NCI-H82 treated with DMSO at 0.1 percent for 48 hours (cell line): ENCODE measurements around the gene PLCH1.

ENCODE experiments used
- DNase-seq: peaks from one replicate; lab custom pipeline; 2025; ENCODE audit not compliant: unreplicated experiment; lab: John Stamatoyannopoulos, UW

The PLCH1 gene

DNA sequence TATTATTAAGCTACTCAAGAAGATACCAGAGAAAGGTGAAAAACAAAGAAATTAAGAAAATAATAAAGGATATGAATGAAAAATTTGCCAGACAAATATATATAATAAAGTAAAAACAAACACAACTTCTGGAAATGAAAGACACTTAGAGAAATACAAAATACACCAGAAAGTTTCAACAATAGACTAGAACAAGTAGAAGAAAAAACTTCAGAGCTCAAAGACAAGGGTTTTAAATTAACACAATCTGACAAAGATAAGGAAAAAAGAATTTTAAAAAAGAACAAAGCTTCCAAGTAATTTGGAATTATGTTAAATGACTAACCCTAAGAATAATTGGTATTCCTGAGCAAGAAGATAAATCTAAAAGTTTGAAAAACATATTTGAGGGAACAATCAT, 135.3 kb downstream of the PLCH1 start:
- no peak for DNase-seq

DNA sequence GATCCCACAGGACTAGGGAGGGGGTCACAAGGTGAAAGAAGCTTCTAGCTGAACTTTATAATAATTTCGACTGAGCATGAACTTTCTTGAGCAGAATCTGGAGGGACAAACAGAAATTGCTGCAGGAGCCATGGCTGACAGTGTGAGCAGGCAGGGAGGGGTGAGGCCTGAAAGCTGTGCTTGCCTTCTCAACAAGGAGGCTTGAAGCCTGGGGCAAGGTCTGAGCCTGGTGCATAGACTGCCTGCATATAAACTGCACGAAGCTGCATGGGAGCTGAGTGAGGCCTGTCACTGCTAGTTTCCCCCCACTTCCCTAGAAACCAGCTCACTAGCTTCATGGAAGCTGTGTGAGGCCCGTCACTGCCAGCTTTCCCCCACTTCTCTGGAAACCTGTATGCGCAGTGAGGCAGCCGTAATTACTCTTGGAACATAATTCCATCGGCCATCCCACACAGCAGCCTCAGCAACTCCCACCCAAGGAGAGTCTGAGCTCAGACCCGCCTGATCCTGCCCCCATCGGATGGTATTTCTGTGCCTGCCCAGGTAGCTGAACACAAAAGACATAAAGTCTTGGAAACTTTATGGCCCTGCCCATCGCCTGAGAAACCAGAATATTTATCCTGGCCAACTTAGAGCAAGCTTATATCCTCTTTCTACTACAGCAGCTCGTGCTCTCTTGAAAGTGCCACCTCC, 136.5 kb downstream of the PLCH1 start:
- no peak for DNase-seq

DNA sequence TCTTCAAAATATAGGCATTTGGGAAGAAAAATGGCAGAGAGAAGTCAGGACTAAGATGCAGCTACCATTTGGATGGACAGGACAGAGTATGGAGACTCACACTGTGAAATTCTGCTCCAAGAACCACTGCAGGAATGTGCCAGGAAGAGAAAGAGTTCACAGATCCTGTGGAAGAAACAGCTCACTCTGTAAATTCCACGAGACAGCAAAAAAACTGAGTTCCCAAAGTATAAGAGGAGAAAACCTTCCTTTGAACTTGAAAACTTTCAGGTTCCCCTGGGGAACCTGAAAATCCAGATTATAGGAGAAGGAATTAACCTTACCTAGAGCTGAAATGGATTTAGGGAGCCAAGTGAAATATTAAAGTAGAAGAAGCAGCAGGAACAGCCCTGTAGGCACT, 137.1 kb downstream of the PLCH1 start:
- no peak for DNase-seq

DNA sequence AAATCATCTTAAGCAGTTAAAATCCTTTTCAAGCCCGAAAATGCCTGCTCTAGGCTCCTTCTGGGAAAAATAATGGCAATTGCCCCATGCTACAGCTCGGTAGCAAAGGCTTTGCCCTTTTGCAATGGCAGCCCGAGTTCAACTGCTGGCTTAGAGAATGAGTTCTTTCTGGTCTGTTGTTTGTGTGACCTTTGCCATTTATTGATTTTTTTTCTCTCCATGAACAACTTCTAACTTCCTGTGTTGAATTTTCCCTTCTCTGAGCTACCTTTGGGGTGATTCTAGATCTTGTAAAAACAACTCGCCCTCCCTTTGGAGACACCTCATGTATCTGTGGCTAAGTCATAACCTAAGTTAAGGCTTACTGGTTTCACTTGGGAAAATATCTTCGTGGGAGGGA, 139.3 kb downstream of the PLCH1 start:
- DNase-seq = no peak

DNA sequence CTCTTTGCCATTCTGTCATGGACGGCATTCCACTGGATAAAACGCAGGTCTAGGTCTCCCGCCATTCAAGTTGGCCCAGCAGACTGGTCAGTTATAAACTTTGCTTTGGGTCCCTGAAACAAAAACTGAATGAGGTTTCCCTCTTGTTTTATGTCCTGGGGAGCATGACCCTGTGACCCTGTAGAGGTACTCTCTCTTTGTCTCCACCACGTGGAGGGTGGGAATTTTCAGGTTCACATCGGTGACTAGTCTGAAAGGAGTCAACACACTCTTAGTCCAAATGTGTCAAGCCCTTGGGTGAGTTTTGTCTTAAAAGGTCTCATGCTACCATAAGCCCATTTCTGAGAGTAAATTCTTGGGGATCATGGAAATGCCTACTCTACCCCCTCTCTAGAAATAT, 139.9 kb downstream of the PLCH1 start:
- DNase-seq = no peak

DNA sequence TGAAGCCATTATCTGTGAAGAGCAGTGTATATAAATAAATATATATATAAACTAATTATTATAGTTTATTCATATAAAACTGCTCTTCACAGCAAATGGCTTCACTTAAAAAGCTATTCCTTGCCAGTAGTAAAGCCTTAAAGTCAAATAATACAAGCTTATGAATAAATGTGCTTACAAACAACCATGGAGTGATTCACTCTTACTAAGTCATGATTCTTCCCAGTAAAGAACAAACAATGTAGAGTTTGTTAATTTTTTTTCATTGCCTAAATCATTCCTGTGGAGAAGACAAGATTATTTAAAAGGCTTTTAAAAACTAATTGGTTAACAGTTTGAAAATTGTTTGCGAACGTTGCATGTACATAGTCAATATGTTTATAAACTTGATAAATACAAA, 140.7 kb downstream of the PLCH1 start:
- DNase-seq = no peak

DNA sequence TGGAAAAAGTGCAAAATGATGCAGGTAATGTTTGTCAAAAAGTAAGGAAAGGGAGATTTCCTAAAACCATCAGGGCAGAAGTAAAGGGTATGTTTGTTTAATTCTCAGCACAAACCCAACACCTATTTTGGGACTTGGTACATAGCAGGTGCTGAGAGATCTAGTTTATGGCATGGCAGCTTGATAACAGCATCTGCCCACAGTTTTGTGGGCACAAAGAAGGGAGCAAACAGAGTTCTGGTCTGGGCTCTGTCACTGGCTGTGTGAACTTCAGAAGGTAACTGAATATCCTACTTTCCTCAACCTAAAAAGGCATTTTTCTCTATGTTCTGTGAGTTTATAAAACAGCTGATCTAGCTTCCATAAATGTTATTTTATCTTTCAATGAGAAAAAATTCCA, 141.6 kb downstream of the PLCH1 start:
- no peak for DNase-seq

DNA sequence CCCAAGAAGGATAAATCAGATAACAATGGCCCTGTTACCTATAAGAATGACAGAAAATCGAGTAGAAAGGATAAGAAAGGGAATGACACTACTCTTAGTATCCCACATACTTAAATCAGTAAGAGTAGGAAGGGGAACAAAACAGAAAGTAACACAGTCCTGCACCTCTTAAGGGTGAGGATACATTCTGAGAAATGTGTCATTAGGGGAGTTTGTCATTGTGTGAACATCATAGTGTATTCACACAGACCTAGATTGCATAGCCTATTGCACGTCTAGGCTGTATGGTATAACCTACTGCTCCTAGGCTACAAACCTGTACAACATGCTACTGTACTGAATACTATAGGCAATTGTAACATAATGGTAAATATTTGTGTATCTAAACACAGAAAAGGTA, 142.6 kb downstream of the PLCH1 start:
- no peak for DNase-seq

DNA sequence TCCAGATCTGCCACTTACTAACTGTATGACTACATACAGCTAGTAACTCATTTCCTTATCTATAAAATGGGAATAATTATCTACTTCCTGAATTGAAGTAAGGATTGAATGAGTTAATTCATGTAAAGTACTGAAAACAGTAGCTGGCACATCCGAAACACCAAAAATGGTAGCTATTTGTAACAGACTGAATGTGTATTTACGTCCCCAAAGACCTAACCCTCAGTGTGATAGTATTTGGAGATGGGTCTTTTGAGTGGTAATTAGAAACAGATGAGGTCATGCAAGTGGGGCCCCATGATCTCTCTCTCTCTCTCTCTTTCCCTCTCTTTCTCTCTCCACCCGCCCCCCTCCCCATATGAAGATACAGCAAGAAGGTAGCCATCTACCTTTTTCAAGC, 146.2 kb downstream of the PLCH1 start:
- DNase-seq = no peak

DNA sequence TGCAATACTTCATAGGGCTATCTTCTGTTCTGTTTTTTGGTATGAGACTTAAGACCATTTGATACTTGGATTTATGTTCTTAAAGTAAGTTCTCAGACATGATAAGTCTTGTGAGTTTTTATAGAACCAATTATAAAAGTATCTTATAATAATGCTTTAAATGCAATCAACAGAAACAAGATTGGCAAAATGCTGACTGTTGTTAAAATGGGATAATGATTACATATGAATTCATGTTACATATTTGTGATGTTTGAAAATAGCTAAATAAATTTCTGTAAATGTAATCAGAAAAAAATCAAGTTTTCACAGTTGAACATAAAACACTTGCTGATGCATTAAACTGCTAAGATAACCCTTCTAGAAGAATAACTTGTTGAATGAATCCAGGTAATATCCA, 148.3 kb downstream of the PLCH1 start:
- no peak for DNase-seq

DNA sequence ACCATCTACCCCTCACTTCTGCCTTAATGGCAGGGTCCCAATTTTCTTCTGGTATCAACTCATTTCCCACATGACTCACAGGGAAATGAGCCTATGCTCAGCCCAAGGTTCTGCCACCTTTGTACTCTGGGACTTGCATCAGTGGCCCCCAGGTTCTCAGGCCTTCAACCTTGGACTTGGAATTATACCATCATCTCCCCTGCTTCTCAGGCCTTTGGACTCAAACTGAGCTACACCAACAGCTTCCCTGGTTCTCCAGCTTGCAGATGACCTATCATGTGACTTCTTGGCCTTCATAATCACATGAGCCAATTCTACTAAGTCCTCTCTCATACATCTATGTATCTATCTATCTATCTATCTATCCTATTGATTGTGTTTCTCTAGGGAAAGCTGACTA, 149.5 kb downstream of the PLCH1 start:
- no peak for DNase-seq

DNA sequence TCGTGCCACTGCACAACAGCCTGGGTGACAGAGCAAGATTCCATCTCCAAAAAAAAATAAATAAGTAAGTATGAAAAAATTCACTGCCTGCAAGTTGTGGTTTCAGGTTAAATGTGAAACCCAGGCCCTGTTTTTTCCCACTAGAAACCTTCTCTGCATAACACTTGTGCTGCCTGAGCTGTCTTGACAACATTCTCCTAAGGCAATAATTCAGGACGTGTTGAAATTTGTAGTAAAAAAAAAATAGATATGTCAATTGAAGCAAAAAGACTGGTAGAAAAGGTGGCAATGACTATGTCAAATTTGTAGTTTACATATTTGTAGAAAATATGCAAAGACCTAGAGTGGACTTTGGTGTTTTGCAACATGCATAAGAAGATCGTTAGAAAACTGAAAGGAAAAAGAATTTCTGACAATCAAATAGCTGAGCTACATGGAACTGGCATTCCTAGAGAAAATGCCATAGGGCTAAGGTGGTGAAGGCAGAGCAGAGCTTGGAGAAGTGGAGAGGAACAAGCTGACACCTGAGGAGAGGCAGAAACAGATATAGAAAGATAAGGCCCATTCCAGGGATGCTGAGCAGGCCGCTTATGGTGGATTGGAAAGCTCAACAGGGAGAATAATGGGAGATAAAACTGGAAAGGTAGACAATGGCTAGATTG, 150.2 kb downstream of the PLCH1 start:
- no peak for DNase-seq

DNA sequence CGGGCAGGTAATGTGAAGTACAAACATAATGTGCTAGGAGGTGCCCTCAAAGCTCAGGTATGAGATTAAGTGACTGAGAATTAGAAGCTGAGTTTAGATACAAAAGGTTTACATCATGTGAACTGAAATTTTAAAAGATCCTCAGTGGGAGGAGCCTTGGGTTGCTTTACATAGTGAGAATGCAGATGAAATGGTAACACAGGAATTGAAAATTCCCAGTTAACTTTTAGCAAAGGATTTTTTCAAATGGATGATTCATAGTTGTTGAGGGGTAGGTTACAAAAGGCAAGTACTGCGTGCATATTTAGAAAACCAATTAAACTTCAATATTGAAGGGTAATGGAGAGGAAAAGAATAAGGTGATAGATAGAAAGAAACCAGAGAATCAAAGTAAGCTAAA, 157.3 kb downstream of the PLCH1 start:
- DNase-seq = no peak

DNA sequence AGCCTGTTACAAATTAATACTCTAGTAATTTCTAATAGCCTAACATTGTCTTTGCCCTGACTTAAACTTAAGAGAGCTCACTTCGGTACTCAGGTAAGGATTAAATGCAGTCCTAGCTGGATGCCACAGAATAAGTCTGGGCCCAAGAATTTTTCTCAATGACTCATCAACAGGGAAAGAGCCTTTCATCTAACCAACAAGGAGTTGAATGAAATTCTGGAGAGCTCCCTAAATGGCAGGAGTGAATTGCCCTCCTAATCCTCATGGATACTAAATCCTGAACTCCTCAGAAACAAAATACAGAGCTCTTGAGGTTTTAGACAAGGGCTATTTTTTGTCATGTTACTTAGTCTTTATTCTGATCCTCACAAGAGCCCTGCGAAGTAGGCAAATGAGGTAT, 159.5 kb downstream of the PLCH1 start:
- no peak for DNase-seq

DNA sequence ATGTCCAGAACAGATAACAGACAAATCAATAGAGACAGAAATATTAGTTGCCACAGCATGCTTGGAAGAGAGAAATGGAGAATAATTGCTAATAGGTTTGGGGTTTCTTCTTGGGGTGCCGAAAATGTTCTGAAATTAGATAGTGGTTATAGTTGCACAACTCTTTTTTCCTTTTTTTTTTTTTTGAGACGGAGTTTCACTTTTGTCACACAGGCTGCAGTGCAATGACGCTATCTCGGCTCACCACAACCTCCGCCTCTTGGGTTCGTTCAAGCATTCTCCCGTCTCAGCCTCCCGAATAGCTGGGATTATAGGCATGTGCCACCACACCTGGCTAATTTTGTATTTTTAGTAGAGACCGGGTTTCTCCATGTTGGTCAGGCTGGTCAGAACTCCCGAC, 163.3 kb downstream of the PLCH1 start:
- DNase-seq = no peak

DNA sequence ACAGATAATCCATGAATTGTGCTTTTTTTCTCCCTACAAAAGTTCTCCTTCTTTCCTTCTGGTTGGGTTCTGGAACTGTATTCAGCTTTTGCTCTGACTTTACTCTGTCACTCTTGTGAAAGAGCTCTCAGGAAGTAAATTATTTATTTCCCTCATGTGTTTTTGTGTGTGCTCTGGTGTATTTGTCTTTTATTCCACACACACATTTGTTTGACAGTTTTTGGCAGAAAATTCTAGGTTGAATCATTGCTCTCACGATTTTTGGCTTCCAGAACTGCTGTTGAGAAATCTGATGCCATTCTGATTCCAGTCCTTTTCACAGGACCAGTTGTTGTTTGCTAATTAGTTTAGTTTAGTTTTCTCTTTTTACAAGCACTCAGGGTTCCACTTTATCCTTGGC, 172.8 kb downstream of the PLCH1 start:
- no peak for DNase-seq

DNA sequence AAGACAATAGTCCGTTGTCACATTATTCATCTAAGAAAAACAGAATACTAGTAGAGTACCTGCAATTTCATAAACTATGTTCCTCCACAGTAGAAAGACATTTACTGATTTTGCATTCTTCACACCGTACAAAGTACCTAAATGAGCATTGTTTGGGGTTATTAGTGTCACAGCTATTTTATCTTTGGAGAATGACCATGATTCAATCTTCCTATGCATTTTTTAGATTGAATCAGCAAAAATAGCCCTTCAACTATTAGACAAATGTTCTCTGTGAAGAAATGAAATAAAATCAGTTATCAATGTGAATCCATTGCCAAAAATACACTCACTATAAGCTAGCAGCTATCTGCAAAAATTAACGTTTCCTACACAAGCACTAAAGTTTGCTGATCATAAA, 176.6 kb downstream of the PLCH1 start:
- DNase-seq = no peak

DNA sequence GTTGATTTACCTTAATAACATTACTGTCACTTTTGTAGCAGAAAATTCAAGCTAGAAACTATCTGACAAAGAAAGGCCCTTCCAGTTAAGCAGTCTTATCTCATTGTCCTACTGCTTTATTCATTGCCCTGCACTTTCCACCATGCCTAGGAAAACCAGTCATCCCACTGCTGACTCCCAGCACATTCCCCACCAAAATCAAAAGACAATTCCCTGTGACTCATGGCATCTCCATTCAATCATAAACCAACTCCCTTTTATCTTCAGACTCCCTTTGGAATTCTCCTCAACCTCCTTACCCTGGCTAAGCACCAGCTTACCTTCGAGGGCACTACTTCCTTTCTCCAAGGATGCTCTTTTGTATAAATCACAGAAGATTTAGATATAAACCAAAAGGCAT, 184.3 kb downstream of the PLCH1 start:
- DNase-seq = no peak

DNA sequence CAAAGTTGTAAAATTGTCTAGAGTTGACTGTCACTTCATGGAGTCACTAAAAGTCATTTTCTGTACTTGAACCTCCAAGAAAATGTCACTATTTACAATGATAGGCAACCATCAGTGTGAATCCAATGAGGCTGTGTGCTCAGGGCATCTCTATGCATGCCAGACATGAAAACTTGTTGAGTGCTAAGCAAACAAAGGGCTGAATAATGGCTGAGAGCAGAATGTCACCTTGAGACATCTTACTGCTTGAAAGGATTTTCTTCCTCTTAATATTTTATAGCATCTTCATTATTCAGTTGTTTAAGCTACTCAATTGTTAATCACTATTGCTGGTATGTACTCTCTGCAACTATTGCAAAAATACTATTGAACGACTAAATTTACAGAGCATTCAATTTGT, 184.7 kb downstream of the PLCH1 start:
- no peak for DNase-seq

DNA sequence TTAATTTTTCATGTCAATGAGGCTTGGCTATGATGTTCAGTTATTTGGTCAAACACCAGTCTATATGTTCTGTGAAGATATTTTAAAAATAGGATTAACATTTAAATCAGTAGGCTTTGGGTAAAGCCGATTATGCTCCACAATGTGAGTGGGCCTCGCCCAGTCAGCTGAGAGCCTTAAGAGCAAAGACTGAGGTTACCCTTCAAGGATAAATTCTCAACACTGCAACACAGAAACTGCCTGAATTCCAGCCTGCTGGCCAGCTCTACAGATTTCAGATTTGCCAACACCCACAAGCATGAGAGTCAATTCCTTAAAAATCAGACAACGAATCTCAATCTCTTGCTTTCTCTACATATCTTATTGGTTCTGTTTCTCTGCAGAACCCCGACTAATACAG, 188.3 kb downstream of the PLCH1 start:
- peak; percentile 84 for DNase-seq

DNA sequence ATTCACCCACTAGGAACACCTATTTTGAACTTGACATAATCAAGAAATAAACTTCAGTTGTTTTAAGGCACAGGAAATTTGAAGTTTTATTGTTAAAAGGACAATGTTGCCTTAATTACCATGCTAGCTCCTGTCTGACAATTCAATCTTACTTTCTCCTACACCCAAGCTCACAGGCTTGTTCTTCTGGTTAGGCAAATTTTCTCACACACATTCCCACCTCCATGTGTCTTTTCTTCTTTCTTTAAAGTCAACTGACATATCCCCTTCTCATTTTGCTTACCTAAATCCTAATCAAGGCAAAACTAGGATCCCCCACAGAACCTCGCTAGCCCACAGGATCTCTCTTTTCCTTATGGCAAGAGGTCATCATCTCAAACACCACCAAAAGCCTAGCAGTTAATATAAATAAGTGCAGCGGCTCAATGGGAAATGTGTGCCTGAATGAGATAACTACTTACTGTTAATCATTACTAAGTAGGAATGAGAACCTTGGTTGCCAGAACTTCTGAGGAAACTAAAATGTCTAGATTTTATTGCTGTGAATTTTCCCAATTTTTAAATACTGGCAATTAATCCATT, 189.3 kb downstream of the PLCH1 start:
- DNase-seq = no peak

DNA sequence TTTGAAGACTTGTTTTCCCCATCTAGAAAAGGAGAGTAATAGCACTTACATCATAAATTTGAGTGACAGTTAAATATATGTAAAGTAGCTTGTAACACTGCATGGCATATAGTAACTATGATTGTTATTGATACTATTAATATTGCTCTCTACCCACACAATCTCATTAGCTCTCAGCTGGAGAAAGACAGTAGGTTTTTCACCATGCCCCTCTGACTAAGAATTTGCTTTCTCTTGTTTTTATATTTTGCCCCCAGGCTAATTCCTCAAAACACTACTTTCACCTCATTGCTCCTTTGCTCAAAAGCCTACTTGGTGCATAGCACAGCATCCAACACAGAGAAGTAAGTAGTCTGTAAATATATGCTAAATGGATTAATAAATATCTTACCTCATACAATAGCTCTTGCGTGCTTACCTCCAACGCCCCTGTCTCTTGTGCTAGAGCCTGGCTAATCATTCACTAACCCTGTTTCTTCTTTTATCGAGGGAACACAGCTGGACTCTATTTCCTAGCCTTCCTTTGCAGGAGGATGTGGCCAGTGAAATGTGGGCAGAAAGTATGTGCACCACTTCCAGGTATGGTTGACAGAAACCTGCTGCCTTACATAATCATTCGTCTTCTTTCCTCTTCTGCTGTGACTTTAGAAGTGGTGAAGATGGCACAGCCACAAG, 190.0 kb downstream of the PLCH1 start:
- DNase-seq = no peak
